DND-41 (cell line): ENCODE measurements around the gene RBMS1.

Experiments
- ATAC-seq: fragments of 200-7000 bp; cut with Tn5 transposase; 3 replicates; pipeline ENCODE4 v1.9.1; 2021; ENCODE audit warnings: low read depth; ENCODE audit not compliant: insufficient read depth
- DNase-seq: peaks from one replicate; pipeline ENCODE4 v3.0.0-alpha.2; 2020
- H2AFZ ChIP-seq: 2 replicates; pipeline ENCODE4 v1.6.0; 2012; ENCODE audit warnings: low read depth, low read length
- H3K27ac ChIP-seq: 2 replicates; pipeline ENCODE4 v1.5.1; 2012; ENCODE audit warnings: low read length, inconsistent platforms
- H3K27me3 ChIP-seq: fragments of 200-600 bp; sonication (generic); 2 replicates; pipeline ENCODE4 v1.6.0; 2012; ENCODE audit warnings: low read length, mild to moderate bottlenecking, inconsistent platforms; ENCODE audit not compliant: insufficient read depth, poor library complexity
- H3K36me3 ChIP-seq: 2 replicates; pipeline ENCODE4 v1.5.1; 2012; ENCODE audit warnings: low read length, inconsistent platforms; ENCODE audit not compliant: insufficient read depth
- H3K4me1 ChIP-seq: 2 replicates; pipeline ENCODE4 v1.5.1; 2012; ENCODE audit warnings: mild to moderate bottlenecking, low read length; ENCODE audit not compliant: insufficient read depth
- H3K4me2 ChIP-seq: 2 replicates; pipeline ENCODE4 v1.6.0; 2012; ENCODE audit warnings: mild to moderate bottlenecking, moderate library complexity, low read length, inconsistent platforms; ENCODE audit not compliant: insufficient read depth
- H3K4me3 ChIP-seq, 2 experiments: fragments of 200-600 bp in 1 of 2; shearing (Covaris generic) in 1 of 2; 2 replicates each; pipeline ENCODE4 v1.5.1; 2012 to 2016; ENCODE audit warnings: inconsistent platforms in 2 of 2, low read length in 2 of 2, mild to moderate bottlenecking in 2 of 2, low read depth in 1 of 2, moderate library complexity in 1 of 2
- H3K79me2 ChIP-seq: 2 replicates; pipeline ENCODE4 v1.6.0; 2012; ENCODE audit warnings: low read length, inconsistent platforms; ENCODE audit not compliant: insufficient read depth
- H3K9ac ChIP-seq: 2 replicates; pipeline ENCODE4 v1.6.0; 2012; ENCODE audit warnings: low read depth, mild to moderate bottlenecking, inconsistent platforms, low read length, moderate library complexity
- H3K9me3 ChIP-seq: 2 replicates; pipeline ENCODE4 v1.5.1; 2012; ENCODE audit warnings: low read length, moderate library complexity, mild to moderate bottlenecking, inconsistent platforms; ENCODE audit not compliant: insufficient read depth, severe bottlenecking
- H4K20me1 ChIP-seq: 2 replicates; pipeline ENCODE4 v1.6.0; 2012; ENCODE audit warnings: low read length; ENCODE audit not compliant: insufficient read depth
- CTCF ChIP-seq: IDR thresholded peaks from 2 replicates; pipeline ENCODE4 v1.5.1; 2012; ENCODE audit warnings: borderline replicate concordance, low read length, moderate library complexity, mild to moderate bottlenecking; ENCODE audit not compliant: poor library complexity, severe bottlenecking; ENCODE audit errors: extremely low read depth
- EZH2 ChIP-seq: IDR thresholded peaks from 3 replicates; pipeline ENCODE4 v1.6.1; 2012; ENCODE audit warnings: borderline replicate concordance, low read depth, mild to moderate bottlenecking, moderate library complexity, low read length, inconsistent platforms; ENCODE audit not compliant: severe bottlenecking

The RBMS1 gene

DNA sequence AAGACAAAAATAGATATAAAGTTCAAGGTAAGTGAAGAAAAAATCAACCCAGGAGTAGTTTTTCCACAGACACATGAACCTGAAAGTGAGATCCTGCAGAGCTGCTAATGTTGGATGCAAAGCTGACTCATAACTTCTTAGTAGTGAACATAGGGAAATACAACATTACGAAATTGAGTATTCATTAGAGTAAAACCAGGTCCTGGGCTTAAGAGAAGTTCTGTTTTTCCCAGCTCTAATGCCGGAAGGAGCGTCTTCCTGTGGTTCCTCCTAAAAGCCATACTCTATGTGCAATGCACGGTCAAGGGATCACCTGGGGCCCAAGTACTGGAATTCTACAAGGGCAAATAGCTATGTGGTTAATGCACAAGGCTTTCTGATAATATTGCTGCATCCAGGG lies 141.7 kb downstream of the RBMS1 start:
- H3K4me1 ChIP-seq = no peaks in the 10 kb centered on the region

GRCh38 chr2:160349306-160349705 lies 144.3 kb downstream of the RBMS1 start:
- ATAC-seq (no peak), DNase-seq (no peak)
- Histone ChIP-seq H3K36me3 (no peaks in the 10 kb centered on the region; the same call in 1 of the 2 replicates), H2AFZ (no peak overlapping the region), H3K4me1 (no peaks in the 10 kb centered on the region), H3K4me2 (no peak overlapping the region), H3K27ac (no peak overlapping the region), H3K9ac (no peak overlapping the region), H3K9me3 (no peaks in the 10 kb centered on the region), H4K20me1 (no peaks in the 10 kb centered on the region), H3K4me3 (no peak overlapping the region), H3K27me3 (no peaks in the 10 kb centered on the region), H3K79me2 (peaks cover 23% of the 10 kb centered on the region)
- TF ChIP-seq EZH2 (no peak), CTCF (no peak)

More for the DNA sequence above, 141.7 kb downstream of the RBMS1 start:
- ATAC-seq = no peak
- Histone ChIP-seq H3K4me2 (no peak overlapping the region), H3K27me3 (no peaks in the 10 kb centered on the region), H3K79me2 (peaks cover 13% of the 10 kb centered on the region), H2AFZ (no peak overlapping the region), H3K36me3 (no peaks in the 10 kb centered on the region; the same call in 1 of the 2 replicates), H3K9ac (no peak overlapping the region), H3K4me3 (no peak overlapping the region), H3K27ac (no peak overlapping the region), H4K20me1 (no peaks in the 10 kb centered on the region), H3K9me3 (no peaks in the 10 kb centered on the region)
- TF ChIP-seq EZH2 (no peak), CTCF (no peak)
- no peak for DNase-seq

- Histone ChIP-seq H3K9me3 (no peaks in the 10 kb centered on the region), H3K9ac (no peak overlapping the region), H3K4me1 (no peaks in the 10 kb centered on the region), H3K4me3 (no peak overlapping the region), H2AFZ (no peak overlapping the region), H3K27me3 (no peaks in the 10 kb centered on the region), H3K36me3 (no peaks in the 10 kb centered on the region; the same call in 1 of the 2 replicates), H3K79me2 (peaks cover 31% of the 10 kb centered on the region), H3K27ac (no peak overlapping the region), H3K4me2 (no peak overlapping the region), H4K20me1 (no peaks in the 10 kb centered on the region)
- no peak for TF ChIP-seq EZH2
- no peak for TF ChIP-seq CTCF
- ATAC-seq (no peak), DNase-seq (no peak)
These were observed 146.2 kb downstream of the RBMS1 start for GRCh38 chr2:160347269-160347863.
